ENCODE measurements around the gene SEC61A2.

- TF ChIP-seq, protein P1, sequence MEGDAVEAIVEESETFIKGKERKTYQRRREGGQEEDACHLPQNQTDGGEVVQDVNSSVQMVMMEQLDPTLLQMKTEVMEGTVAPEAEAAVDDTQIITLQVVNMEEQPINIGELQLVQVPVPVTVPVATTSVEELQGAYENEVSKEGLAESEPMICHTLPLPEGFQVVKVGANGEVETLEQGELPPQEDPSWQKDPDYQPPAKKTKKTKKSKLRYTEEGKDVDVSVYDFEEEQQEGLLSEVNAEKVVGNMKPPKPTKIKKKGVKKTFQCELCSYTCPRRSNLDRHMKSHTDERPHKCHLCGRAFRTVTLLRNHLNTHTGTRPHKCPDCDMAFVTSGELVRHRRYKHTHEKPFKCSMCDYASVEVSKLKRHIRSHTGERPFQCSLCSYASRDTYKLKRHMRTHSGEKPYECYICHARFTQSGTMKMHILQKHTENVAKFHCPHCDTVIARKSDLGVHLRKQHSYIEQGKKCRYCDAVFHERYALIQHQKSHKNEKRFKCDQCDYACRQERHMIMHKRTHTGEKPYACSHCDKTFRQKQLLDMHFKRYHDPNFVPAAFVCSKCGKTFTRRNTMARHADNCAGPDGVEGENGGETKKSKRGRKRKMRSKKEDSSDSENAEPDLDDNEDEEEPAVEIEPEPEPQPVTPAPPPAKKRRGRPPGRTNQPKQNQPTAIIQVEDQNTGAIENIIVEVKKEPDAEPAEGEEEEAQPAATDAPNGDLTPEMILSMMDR (IDR thresholded peaks at IDR 0.05; ENCODE audit: insufficient read depth, low read length): no peak
- peak; percentile 34; the same call in 1 of the 2 replicates for TF ChIP-seq POLR2AphosphoS5 (IDR thresholded peaks at IDR 0.05; ENCODE audit: low read depth)
- TF ChIP-seq, protein P2, sequence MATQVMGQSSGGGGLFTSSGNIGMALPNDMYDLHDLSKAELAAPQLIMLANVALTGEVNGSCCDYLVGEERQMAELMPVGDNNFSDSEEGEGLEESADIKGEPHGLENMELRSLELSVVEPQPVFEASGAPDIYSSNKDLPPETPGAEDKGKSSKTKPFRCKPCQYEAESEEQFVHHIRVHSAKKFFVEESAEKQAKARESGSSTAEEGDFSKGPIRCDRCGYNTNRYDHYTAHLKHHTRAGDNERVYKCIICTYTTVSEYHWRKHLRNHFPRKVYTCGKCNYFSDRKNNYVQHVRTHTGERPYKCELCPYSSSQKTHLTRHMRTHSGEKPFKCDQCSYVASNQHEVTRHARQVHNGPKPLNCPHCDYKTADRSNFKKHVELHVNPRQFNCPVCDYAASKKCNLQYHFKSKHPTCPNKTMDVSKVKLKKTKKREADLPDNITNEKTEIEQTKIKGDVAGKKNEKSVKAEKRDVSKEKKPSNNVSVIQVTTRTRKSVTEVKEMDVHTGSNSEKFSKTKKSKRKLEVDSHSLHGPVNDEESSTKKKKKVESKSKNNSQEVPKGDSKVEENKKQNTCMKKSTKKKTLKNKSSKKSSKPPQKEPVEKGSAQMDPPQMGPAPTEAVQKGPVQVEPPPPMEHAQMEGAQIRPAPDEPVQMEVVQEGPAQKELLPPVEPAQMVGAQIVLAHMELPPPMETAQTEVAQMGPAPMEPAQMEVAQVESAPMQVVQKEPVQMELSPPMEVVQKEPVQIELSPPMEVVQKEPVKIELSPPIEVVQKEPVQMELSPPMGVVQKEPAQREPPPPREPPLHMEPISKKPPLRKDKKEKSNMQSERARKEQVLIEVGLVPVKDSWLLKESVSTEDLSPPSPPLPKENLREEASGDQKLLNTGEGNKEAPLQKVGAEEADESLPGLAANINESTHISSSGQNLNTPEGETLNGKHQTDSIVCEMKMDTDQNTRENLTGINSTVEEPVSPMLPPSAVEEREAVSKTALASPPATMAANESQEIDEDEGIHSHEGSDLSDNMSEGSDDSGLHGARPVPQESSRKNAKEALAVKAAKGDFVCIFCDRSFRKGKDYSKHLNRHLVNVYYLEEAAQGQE (IDR thresholded peaks at IDR 0.05; ENCODE audit: insufficient replicate concordance, low read depth): no peak
- TF ChIP-seq GABPA (IDR thresholded peaks at IDR 0.05; ENCODE audit: low read depth): no peak
Measured at GRCh38 chr10:12129222-12130111, at the start of gene SEC61A2.
